NCI-H2196 treated with DMSO at 0.1 percent for 48 hours (cell line): ENCODE measurements around the gene FGF8.

ENCODE experiments used
- DNase-seq: peaks from one replicate; lab custom pipeline; 2025; ENCODE audit not compliant: unreplicated experiment; lab: John Stamatoyannopoulos, UW

Gene FGF8

GRCh38 chr10:101741938-101742337 lies 34.0 kb downstream of the FGF8 start:
- no peak for DNase-seq

GRCh38 chr10:101736666-101737065 lies 39.2 kb downstream of the FGF8 start:
- no peak for DNase-seq

DNA sequence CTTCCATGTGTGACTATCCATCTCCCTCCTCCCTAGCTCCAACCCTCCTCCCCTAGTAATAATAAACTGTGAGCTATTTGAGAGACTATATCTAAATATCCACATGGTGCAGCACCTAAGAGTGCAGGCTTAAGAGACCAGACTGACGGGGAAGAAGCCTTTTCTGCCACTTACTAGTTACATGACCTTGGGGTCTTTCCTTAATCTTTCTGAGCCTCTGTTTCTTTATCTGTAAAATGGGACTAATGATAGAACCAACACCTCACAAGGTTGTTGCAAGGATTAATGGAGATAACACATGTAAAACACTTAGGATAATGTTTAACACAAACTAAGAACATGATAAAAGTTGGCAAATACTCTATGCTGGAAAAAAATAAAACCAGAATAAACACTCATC lies 43.8 kb downstream of the FGF8 start:
- no peak for DNase-seq

- DNase-seq: no peak
Measured at GRCh38 chr10:101726115-101726387, 49.9 kb downstream of the FGF8 start.

DNA sequence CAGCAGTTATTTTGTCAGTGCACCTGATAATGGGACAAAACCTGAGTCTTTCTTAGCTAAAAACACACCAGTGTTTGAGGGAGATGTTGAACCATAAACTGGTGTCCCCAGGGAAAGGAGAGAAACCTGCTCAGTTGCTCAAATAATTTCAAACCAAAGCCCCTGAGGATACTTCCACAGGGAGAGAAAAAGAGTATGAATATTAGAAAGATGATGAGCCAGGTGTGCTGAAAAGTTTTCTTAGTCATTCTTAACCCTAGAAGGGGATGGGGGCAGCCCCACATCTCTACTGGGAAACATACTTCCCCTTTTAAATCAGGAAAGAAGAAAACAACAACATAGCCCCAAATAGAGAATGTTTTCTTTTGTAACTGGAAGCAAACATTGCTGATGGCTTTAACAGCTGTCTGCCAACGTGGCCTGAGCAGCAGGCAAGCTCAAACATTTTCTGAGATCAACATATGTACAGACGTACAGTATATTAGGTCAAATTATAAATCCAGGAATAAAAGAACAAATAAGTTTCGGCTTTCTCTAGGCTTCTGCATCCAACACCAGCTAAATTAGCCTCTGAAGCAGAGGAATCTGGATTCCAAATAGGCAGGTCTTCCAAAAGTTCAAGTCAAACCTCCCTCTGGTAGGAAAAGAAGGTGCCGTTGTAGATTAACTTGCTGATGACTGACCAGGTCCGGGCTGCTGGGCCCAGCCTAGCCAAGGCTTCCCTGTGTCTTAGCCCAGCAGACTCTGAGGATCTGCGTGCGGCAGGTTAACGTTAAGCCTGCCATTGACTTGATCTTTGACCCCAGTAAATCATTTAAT lies 50.4 kb downstream of the FGF8 start:
- DNase-seq: no peak

GRCh38 chr10:101724446-101724845 lies 51.5 kb downstream of the FGF8 start:
- no peak for DNase-seq

DNA sequence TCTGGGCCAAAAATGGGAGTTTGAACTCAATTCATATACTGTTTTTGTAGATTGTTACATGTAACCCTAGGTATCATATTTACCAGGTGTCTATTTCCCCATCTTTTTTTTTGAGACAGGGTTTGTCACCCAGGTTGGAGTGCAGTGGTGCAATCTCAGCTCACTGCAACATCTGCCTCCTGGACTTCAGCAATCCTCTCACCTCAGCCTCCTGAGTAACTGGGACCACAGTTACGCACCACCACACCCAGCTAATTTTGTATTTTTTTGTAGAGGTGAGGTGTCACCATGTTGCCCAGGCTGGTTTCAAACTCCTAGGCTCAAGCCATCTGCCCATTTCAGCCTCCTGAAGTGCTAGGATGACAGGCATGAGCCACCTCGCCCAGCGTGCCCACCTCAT lies 52.7 kb downstream of the FGF8 start:
- no peak for DNase-seq

GRCh38 chr10:101721806-101722205 lies 54.1 kb downstream of the FGF8 start:
- DNase-seq: no peak

DNA sequence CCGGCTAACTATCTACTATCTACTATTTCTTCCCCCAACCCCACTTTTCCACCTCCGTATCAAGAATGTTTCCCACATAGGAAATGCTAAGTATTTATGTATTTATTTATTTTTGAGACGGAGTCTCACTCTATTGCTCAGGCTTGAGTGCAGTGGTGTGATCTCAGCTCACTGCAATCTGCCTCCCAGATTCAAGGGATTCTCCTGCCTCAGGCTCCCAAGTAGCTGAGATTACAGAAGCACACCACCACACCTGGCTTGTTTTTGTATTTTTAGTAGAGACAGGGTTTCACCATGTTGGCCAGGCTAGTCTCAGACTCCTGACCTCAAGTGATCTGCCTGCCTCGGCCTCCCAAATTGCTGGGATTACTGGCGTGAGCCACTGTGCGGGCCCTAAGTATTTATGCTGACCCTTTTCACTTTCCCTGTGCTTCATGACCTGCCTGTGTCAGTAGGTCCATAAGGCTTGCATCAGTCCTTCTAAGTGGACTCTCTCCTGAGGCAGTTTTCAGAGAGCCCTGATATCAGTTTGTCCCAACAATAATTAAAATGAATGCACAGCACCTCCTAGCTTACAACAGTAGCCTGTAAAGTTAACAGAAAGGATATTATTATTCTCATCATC lies 55.2 kb downstream of the FGF8 start:
- no peak for DNase-seq
